Testis (tissue), 3 donors: ENCODE measurements around the gene ZYX. TPM values are rescaled to one million over a fixed set of nuclear protein-coding genes. Genes with fewer than 3 reads are reported as not detected.
"Not testable (repeated sequence)": the region's sequence is repeated elsewhere in the genome, so short reads cannot be mapped to it uniquely, and the experiment has no call there.

Source experiments
- DNase-seq: peaks from one replicate; pipeline ENCODE4 v3.0.0-alpha.2; 2019
- H3K27ac ChIP-seq, 2 donors: fragments of 200-600 bp; sonication (generic); one replicate each; pipeline ENCODE4 v1.5.1; 2019
- H3K27me3 ChIP-seq: fragments of 200-600 bp; sonication (generic); one replicate; pipeline ENCODE4 v1.5.1; 2019
- H3K36me3 ChIP-seq: fragments of 200-600 bp; sonication (generic); one replicate; pipeline ENCODE4 v1.5.1; 2017; ENCODE audit warnings: low read depth; ENCODE audit errors: missing control alignments
- H3K4me1 ChIP-seq: fragments of 200-600 bp; sonication (generic); one replicate; pipeline ENCODE4 v1.5.1; 2019
- H3K4me3 ChIP-seq, 2 donors: fragments of 200-600 bp; sonication (generic); one replicate each; pipeline ENCODE4 v1.5.1; 2017 to 2019
- H3K9me3 ChIP-seq: fragments of 200-600 bp; sonication (generic); one replicate; pipeline ENCODE4 v1.5.1; 2017
- POLR2A ChIP-seq: fragments of 450-650 bp; IDR thresholded peaks from one replicate; pipeline ENCODE4 v1.6.1; 2017; ENCODE audit warnings: antibody characterized with exemption, mild to moderate bottlenecking, moderate library complexity
- WGBS, 2 donors: methylation state at CpG; one replicate each; pipeline ENCODE4 v1.1.5; 2018; 5-methylcytosine and 5-hydroxymethylcytosine counted together
- intact Hi-C: fragments of 100-400 bp; cut with DNase I; formaldehyde crosslinking; loops from one replicate; pipeline ENCODE4 v1.15.1; 2023; ENCODE audit warnings: low total_unique reads
- polyA plus RNA-seq: library from polyadenylated mRNA; stranded (reverse); fragments of 350-450 nt; fragmentation: Illumina TruSeq; extraction: RNeasy Lipid Tissue Mini Kit (QIAGEN cat#74804); gene quantifications from one replicate; pipeline ENCODE4 v1.2.3, GENCODE V29; 2014; ENCODE audit warnings: low read depth, low replicate concordance; ENCODE audit not compliant: insufficient read depth
- total RNA-seq, 2 donors: library from RNA; depleted of rRNA; stranded (reverse); fragments of >200 nt; gene quantifications; one replicate each; pipeline ENCODE4 v1.2.3, GENCODE V29; 2016
- TF ChIP-seq, protein P1 (sequence below), 3 experiments: fragments of 450-650 bp in 2 of 3; fragments of 200-600 bp in 1 of 3; sonication (generic) in 1 of 3; IDR thresholded peaks; one replicate each; pipeline ENCODE4 v1.5.1; 2016 to 2019; ENCODE audit warnings: antibody characterized with exemption in 3 of 3, mild to moderate bottlenecking in 2 of 3, moderate library complexity in 1 of 3

The ZYX gene
- total and polyA plus RNA-seq, 3 donors from 2014 or later: 164 to 222 (median 190) TPM

DNA sequence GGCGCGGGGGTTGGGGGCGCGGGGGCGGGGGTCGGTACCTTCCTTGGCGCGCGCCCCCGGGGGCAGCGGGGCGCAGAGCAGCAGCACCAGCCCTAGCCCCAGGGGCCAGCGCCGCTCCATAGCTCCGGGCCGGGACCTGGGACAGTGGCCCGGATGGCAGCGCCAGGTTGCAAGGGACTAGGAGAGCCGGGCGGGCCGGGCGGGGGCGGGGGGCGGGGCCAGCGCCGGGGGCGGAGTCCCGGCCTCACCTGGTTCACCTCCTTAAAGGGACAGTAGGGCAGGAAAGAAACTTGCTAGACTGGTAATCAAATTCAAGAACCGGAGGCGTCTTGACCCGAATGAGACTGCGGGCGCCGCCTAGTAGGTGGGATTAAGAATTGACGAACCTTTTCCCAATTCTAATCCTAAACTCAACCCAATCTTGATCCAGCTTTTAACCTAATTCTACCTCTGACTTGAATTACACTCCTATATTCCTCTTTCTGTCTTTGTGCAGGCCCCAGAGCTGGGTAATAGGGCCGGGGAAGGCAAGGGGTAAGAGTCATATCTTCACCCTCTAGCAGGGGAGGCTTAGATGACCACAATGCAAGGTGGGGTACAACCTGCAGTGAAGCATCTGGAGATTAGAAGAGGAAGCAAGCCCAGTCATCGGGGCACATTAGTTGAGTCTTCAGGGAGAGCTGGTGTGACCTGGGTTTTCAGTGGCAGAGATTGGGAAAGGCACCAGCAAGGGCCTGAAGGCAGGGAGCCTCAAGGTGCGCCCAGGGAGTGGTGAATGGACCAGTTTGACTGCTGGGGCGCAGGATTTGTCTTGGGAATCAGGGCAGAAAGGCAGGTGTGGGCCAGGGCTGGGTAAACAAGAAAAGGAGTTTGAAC, 27.8 kb downstream of the ZYX start, which contains the start of gene EPHA1:
Gene EPHA1, minus strand, starts transcription at position 171 of the 876 bp plus-strand sequence. Its CDS starts 51 bp downstream, at position 120.
- H3K9me3 ChIP-seq: no peaks in the 10 kb centered on the region
- H3K4me1 ChIP-seq: peaks cover 7% of the 10 kb centered on the region
- peak within 1 kb of the TSS in 1 of 2 donors; percentile 18 for H3K4me3 ChIP-seq
- no peaks in the 10 kb centered on the region for H3K36me3 ChIP-seq
- no peak within 1 kb of the TSS for H3K27ac ChIP-seq
- TF ChIP-seq, protein P1, sequence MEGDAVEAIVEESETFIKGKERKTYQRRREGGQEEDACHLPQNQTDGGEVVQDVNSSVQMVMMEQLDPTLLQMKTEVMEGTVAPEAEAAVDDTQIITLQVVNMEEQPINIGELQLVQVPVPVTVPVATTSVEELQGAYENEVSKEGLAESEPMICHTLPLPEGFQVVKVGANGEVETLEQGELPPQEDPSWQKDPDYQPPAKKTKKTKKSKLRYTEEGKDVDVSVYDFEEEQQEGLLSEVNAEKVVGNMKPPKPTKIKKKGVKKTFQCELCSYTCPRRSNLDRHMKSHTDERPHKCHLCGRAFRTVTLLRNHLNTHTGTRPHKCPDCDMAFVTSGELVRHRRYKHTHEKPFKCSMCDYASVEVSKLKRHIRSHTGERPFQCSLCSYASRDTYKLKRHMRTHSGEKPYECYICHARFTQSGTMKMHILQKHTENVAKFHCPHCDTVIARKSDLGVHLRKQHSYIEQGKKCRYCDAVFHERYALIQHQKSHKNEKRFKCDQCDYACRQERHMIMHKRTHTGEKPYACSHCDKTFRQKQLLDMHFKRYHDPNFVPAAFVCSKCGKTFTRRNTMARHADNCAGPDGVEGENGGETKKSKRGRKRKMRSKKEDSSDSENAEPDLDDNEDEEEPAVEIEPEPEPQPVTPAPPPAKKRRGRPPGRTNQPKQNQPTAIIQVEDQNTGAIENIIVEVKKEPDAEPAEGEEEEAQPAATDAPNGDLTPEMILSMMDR (IDR thresholded peaks at IDR 0.05): no peak
- no peak for TF ChIP-seq POLR2A
- no peaks in the 10 kb centered on the region for H3K27me3 ChIP-seq
- intact Hi-C loops: no loop called here
- no peak for DNase-seq
- WGBS, 2 donors: 15% methylated on average over 15 to 36 of the region's 39 CpGs

DNA sequence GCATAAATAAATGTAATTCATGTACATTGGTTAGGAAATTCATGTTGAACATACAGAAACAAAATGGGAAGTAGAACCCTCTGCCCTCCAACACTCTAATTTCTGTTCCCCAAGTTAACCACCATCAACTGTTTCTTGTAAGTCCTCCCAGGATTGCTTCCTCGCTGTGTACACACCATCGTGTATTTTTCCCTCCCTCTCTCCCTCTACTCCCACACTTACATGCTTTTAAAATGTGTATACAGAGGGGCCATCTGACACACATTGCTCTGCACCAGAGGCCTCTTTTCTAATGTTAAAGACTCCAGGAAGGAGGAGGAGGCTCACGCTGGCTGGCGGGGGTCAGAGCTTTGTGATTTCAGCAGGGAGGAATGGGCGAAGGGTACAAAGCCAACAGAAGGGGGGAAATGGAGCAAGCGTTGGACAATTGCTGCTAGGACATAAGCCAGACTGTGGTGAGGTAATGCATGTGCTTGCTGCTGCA, 29.4 kb downstream of the ZYX start:
- Histone ChIP-seq H3K4me3 (no peak overlapping the region), H3K9me3 (no peaks in the 10 kb centered on the region), H3K4me1 (peaks cover 7% of the 10 kb centered on the region), H3K27ac (no peak overlapping the region), H3K36me3 (no peaks in the 10 kb centered on the region), H3K27me3 (no peaks in the 10 kb centered on the region)
- no peak for DNase-seq
- TF ChIP-seq, protein P1 (IDR thresholded peaks at IDR 0.05): no peak
- intact Hi-C loops: loop anchor here (10.0 kb wide), 1 partner anchor 176 kb away; no protein-coding TSS in a partner anchor
- WGBS, 2 donors: 46 to 57% methylated on average over 6 of the region's 6 CpGs

DNA sequence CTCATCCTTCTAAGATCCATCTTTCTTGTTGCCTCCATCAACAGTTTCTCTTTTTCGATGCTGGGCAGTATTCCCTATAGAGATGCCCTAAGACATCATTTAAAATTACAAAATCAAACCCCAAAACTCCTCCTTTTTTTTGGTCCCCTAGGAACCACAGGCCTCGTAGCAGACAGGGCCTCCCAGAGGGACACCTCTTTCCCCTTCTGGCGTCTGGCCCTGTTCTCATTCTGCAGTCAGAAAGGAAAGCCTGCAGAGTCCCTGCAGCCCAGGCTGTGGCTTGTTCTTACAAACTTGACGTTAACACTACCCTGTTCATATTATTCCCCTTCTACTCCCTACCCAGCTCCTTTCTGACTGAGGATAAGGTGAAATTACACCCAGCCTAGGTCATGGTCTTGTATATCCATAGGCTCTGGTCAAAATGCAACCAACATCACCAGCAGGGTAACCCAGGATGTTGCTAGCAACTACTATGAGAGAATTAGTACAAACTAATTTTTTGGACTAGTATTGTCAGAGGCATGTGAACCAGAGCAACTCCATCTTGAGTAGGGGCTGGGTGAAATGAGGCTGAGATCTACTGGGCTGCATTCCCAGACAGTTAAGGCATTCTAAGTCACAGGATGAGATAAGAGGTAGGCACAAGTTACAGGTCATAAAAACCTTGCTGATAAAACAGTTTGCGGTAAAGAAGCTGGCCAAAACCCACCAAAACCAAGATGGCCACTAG, 31.0 kb downstream of the ZYX start:
- Histone ChIP-seq H3K4me1 (peaks cover 7% of the 10 kb centered on the region), H3K36me3 (no peaks in the 10 kb centered on the region), H3K4me3 (no peak overlapping the region), H3K27ac (no peak overlapping the region), H3K27me3 (no peaks in the 10 kb centered on the region), H3K9me3 (no peaks in the 10 kb centered on the region)
- TF ChIP-seq, protein P1 (IDR thresholded peaks at IDR 0.05): no peak
- TF ChIP-seq POLR2A: no peak
- DNase-seq: no peak
- WGBS, 2 donors: 80 to 82% methylated on average over 5 of the region's 5 CpGs
- intact Hi-C loops: loop anchor here (10.0 kb wide), 1 partner anchor 177 kb away; no protein-coding TSS in a partner anchor

DNA sequence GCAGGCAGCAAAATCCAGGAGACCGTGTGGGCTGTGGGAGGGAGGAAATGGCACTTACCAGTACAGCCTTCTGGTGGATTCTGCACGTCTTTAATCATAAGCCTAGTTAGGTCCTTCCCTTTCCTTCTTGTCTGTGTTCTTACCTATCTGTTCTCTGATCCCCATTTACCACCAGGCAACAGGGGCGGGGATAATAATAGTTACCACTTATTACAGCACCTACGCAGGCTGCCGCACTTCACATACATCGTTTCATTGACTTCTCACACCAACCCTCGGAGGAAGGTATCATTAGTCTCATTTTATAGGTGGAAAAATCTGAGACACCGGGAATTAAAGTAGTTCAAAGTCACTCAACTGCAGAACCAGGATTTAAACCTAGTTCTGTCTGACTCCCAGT, 32.0 kb downstream of the ZYX start:
- no peak overlapping the region for H3K27ac ChIP-seq
- no peak overlapping the region for H3K4me3 ChIP-seq
- 77 to 81% methylated on average over 8 of the region's 8 CpGs for WGBS, 2 donors
- H3K9me3 ChIP-seq: no peaks in the 10 kb centered on the region
- no peak for TF ChIP-seq POLR2A
- TF ChIP-seq, protein P1 (IDR thresholded peaks at IDR 0.05): no peak
- DNase-seq: no peak
- peaks cover 3% of the 10 kb centered on the region for H3K4me1 ChIP-seq
- intact Hi-C loops: loop anchor here (10.0 kb wide), 1 partner anchor 178 kb away; no protein-coding TSS in a partner anchor
- H3K36me3 ChIP-seq: no peaks in the 10 kb centered on the region
- H3K27me3 ChIP-seq: no peaks in the 10 kb centered on the region

GRCh38 chr7:143415209-143415608, 34.1 kb downstream of the ZYX start:
- WGBS, 2 donors: 86 to 89% methylated on average over 7 of the region's 7 CpGs
- intact Hi-C loops: loop anchor here (10.0 kb wide), 1 partner anchor 180 kb away; no protein-coding TSS in a partner anchor

More at GRCh38 chr7:143415209-143415608, 34.1 kb downstream of the ZYX start:
- H3K4me1 ChIP-seq, H3K27me3 ChIP-seq, H3K4me3 ChIP-seq, H3K27ac ChIP-seq, H3K36me3 ChIP-seq, H3K9me3 ChIP-seq, DNase-seq: not testable (repeated sequence)
